ENCODE results near the gene COL5A1. TPM values are rescaled to one million over a fixed set of nuclear protein-coding genes. Genes with fewer than 3 reads are reported as not detected.

The COL5A1 gene
- total RNA-seq, 1 donor from 2014 or later: 13.9 TPM

DNA sequence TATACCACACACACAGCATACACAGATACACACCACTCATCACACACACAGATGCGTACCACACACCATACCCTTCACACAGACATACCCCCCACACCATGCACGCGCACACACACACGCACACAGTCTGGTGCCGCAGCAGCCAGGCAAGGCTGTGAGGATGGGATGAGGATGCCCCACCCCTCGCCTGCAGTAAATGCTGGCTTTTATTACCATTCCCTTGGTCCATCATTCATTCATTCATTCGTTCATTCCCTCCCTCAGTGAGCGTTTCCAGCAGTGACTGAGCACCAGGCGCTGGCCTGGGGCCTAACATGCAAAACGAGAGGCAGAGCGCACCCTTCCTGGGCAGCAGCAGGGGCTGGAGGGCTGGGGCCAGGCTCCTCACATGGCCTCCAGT lies 187.3 kb downstream of the COL5A1 start:
- no peaks in the 10 kb centered on the region for H3K27me3 ChIP-seq (ENCODE audit: low read depth)
- intact Hi-C loops (cut with micrococcal nuclease): no loop called here
- no peak overlapping the region for H3K4me3 ChIP-seq
- no peaks in the 10 kb centered on the region for H3K9me3 ChIP-seq (replicated peaks)
- peaks cover 3% of the 10 kb centered on the region for H3K36me3 ChIP-seq
- no peak overlapping the region for H3K27ac ChIP-seq (replicated peaks)
- DNase-seq: no peak
- no peak for TF ChIP-seq CTCF (IDR thresholded peaks at IDR 0.05; ENCODE audit: borderline replicate concordance)
- H3K4me1 ChIP-seq: no peaks in the 10 kb centered on the region

GRCh38 chr9:134829356-134829937 lies 187.8 kb downstream of the COL5A1 start:
- Histone ChIP-seq H3K36me3 (no peaks in the 10 kb centered on the region), H3K27me3 (ENCODE audit: low read depth) (no peaks in the 10 kb centered on the region), H3K4me1 (no peaks in the 10 kb centered on the region), H3K4me3 (no peak overlapping the region), H3K9me3 (replicated peaks) (no peaks in the 10 kb centered on the region), H3K27ac (replicated peaks) (no peak overlapping the region)
- DNase-seq: no peak
- intact Hi-C loops (cut with micrococcal nuclease): no loop called here
- TF ChIP-seq CTCF (IDR thresholded peaks at IDR 0.05; ENCODE audit: borderline replicate concordance): no peak

- intact Hi-C loops (cut with micrococcal nuclease): no loop called here
- H3K27me3 ChIP-seq (ENCODE audit: low read depth): no peaks in the 10 kb centered on the region
- H3K9me3 ChIP-seq (replicated peaks): no peaks in the 10 kb centered on the region
- TF ChIP-seq CTCF (IDR thresholded peaks at IDR 0.05; ENCODE audit: borderline replicate concordance): no peak
- H3K36me3 ChIP-seq: no peaks in the 10 kb centered on the region
- no peak overlapping the region for H3K27ac ChIP-seq (replicated peaks)
- no peak overlapping the region for H3K4me3 ChIP-seq
- no peak for DNase-seq
- no peaks in the 10 kb centered on the region for H3K4me1 ChIP-seq
Observed at GRCh38 chr9:134830126-134830525, 188.5 kb downstream of the COL5A1 start.

- DNase-seq: no peak
- H3K9me3 ChIP-seq (replicated peaks): no peaks in the 10 kb centered on the region
- no peaks in the 10 kb centered on the region for H3K4me1 ChIP-seq
- no peaks in the 10 kb centered on the region for H3K36me3 ChIP-seq
- TF ChIP-seq CTCF (IDR thresholded peaks at IDR 0.05; ENCODE audit: borderline replicate concordance): no peak
- intact Hi-C loops (cut with micrococcal nuclease): no loop called here
- no peak overlapping the region for H3K27ac ChIP-seq (replicated peaks)
- no peaks in the 10 kb centered on the region for H3K27me3 ChIP-seq (ENCODE audit: low read depth)
- H3K4me3 ChIP-seq: no peak overlapping the region
Observed at GRCh38 chr9:134830926-134831720, 189.5 kb downstream of the COL5A1 start.

- H3K27me3 ChIP-seq (ENCODE audit: low read depth): no peaks in the 10 kb centered on the region
- TF ChIP-seq CTCF (IDR thresholded peaks at IDR 0.05; ENCODE audit: borderline replicate concordance): no peak
- no peak overlapping the region for H3K4me3 ChIP-seq
- H3K4me1 ChIP-seq: no peaks in the 10 kb centered on the region
- no peaks in the 10 kb centered on the region for H3K36me3 ChIP-seq
- H3K27ac ChIP-seq (replicated peaks): no peak overlapping the region
- H3K9me3 ChIP-seq (replicated peaks): no peaks in the 10 kb centered on the region
- DNase-seq: no peak
- intact Hi-C loops (cut with micrococcal nuclease): no loop called here
Observed at GRCh38 chr9:134832471-134832870, 190.9 kb downstream of the COL5A1 start.
